Keratinocyte (primary cell): ENCODE results near the gene LHX6. TPM values are rescaled to one million over a fixed set of nuclear protein-coding genes. Genes with fewer than 3 reads are reported as not detected.

Experiments
- DNase-seq: peaks from one replicate; pipeline ENCODE4 v3.0.0-alpha.2; 2011; ENCODE audit warnings: low read depth, missing footprints, low spot score
- FAIRE-seq: peaks from 2 replicates; lab custom pipeline; 2011; peaks lifted over from hg19 to GRCh38; lab: Jason Lieb, UNC
- H2AFZ ChIP-seq: 2 replicates; pipeline ENCODE4 v1.6.0; 2012; ENCODE audit warnings: low read length, control low read depth, inconsistent platforms; ENCODE audit not compliant: control insufficient read depth
- H3K27ac ChIP-seq: 2 replicates; pipeline ENCODE4 v1.5.1; 2011; ENCODE audit warnings: low read length; ENCODE audit not compliant: control insufficient read depth, insufficient read depth
- H3K27me3 ChIP-seq: 3 replicates; pipeline ENCODE4 v1.6.0; 2011; ENCODE audit warnings: low read length; ENCODE audit not compliant: control insufficient read depth, insufficient read depth; ENCODE audit errors: extremely low read depth
- H3K36me3 ChIP-seq, 2 experiments: 2 replicates in 1 of 2; 3 replicates in 1 of 2; pipeline ENCODE4 v1.5.1; 2011; ENCODE audit warnings: low read length in 2 of 2, mild to moderate bottlenecking in 1 of 2; ENCODE audit not compliant: control insufficient read depth in 2 of 2, insufficient read depth in 2 of 2; ENCODE audit errors: extremely low read depth in 1 of 2
- H3K4me1 ChIP-seq: 3 replicates; pipeline ENCODE4 v1.5.1; 2011; ENCODE audit warnings: low read length; ENCODE audit not compliant: control insufficient read depth, insufficient read depth; ENCODE audit errors: extremely low read depth
- H3K4me2 ChIP-seq: 3 replicates; pipeline ENCODE4 v1.6.0; 2011; ENCODE audit warnings: low read depth, low read length; ENCODE audit not compliant: control insufficient read depth, insufficient read depth; ENCODE audit errors: extremely low read depth
- H3K4me3 ChIP-seq, 3 experiments: fragments of 200-600 bp in 1 of 3; sonication (generic) in 1 of 3; 2 replicates in 2 of 3; 3 replicates in 1 of 3; pipeline ENCODE4 v1.5.1; 2011 to 2016; ENCODE audit warnings: low read length in 3 of 3, mild to moderate bottlenecking in 3 of 3, control low read depth in 2 of 3, inconsistent platforms in 1 of 3, low read depth in 1 of 3, mixed read lengths in 1 of 3, mixed run types in 1 of 3, moderate library complexity in 1 of 3; ENCODE audit not compliant: control insufficient read depth in 2 of 3, insufficient read depth in 2 of 3; ENCODE audit errors: extremely low read depth in 1 of 3
- H3K79me2 ChIP-seq: 2 replicates; pipeline ENCODE4 v1.6.0; 2012; ENCODE audit warnings: low read length; ENCODE audit not compliant: control insufficient read depth, insufficient read depth
- H3K9ac ChIP-seq: 3 replicates; pipeline ENCODE4 v1.6.0; 2011; ENCODE audit warnings: low read length; ENCODE audit not compliant: control insufficient read depth, insufficient read depth; ENCODE audit errors: extremely low read depth
- H3K9me1 ChIP-seq: 3 replicates; pipeline ENCODE4 v1.6.0; 2011; ENCODE audit warnings: low read length; ENCODE audit not compliant: control insufficient read depth, insufficient read depth; ENCODE audit errors: extremely low read depth
- H3K9me3 ChIP-seq: 2 replicates; pipeline ENCODE4 v1.5.1; 2012; ENCODE audit warnings: low read depth, low read length; ENCODE audit not compliant: control insufficient read depth
- H4K20me1 ChIP-seq: 3 replicates; pipeline ENCODE4 v1.6.0; 2011; ENCODE audit warnings: low read length; ENCODE audit not compliant: control insufficient read depth, insufficient read depth; ENCODE audit errors: extremely low read depth
- EZH2 ChIP-seq: IDR thresholded peaks from one replicate; pipeline ENCODE4 v1.6.1; 2012; ENCODE audit warnings: inconsistent platforms, mild to moderate bottlenecking, low read length, moderate library complexity
- dilution Hi-C: fragments of 300-500 bp; cut with MboI; formaldehyde crosslinking; loops from one replicate; pipeline ENCODE4 v1.7.0; 2020; ENCODE audit warnings: low sequenced_read_pairs; ENCODE audit not compliant: extremely low pct_ligation_motif_present
- polyA plus RNA-seq, 5 experiments: library from polyadenylated mRNA; depleted of rRNA in 3 of 5; stranded (reverse) in 3 of 5; stranded (forward) in 1 of 5; unstranded in 1 of 5; fragments of >200 nt; gene quantifications; 1 replicate in 1 of 5; 2 replicates in 3 of 5; 3 replicates in 1 of 5; pipeline versions ENCODE4 v1.2.1 to v1.2.3, GENCODE V29; 2011 to 2012; ENCODE audit warnings: missing spikeins in 2 of 5, low read depth in 1 of 5, low replicate concordance in 1 of 5
- TF ChIP-seq, protein P1 (sequence below), 3 experiments: IDR thresholded peaks in 1 of 3; conservative IDR thresholded peaks in 1 of 3; optimal IDR thresholded peaks in 1 of 3; 2 replicates in 2 of 3; 3 replicates in 1 of 3; pipeline versions ENCODE3 to v1.5.1; 2011; ENCODE audit warnings: low read length in 3 of 3, mild to moderate bottlenecking in 3 of 3, moderate library complexity in 2 of 3, control low read depth in 1 of 3, inconsistent platforms in 1 of 3; ENCODE audit not compliant: insufficient read depth in 2 of 3; ENCODE audit errors: extremely low read depth in 1 of 3

LHX6 gene
- polyA plus RNA-seq, 1 donor (not counting 4 experiments of a cell fraction or from before 2014, with no cell fraction given), result 0.13 TPM

DNA sequence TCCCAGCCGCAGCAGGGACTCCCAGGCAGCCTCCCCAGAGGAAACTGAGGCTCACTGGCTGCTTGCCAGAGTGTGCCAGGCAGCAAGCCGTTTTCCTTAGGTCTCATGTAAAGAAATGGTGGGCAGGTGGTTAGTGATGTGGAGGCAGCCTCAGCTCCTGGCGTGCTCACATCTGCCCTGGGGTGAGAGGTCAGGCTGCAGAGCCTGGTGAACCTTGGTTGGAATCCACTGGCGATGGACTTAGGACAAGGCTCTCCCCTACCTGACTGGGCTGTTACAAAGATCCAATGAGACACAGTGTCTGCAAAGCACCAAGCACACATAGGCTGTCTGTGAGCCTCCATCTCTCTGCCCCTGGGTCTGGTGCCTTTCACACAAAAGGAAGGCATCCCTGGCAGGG, 30.9 kb downstream of the LHX6 start:
- no peaks in the 10 kb centered on the region for H3K9me3 ChIP-seq
- no peak for DNase-seq
- no peaks in the 10 kb centered on the region for H3K4me1 ChIP-seq
- peaks cover 15% of the 10 kb centered on the region for H3K27me3 ChIP-seq
- no peak overlapping the region for H2AFZ ChIP-seq
- dilution Hi-C loops, result no loop called here
- H3K4me2 ChIP-seq, result no peak overlapping the region
- H3K79me2 ChIP-seq, result no peaks in the 10 kb centered on the region
- H4K20me1 ChIP-seq, result no peaks in the 10 kb centered on the region
- no peak overlapping the region for H3K9ac ChIP-seq
- H3K36me3 ChIP-seq, result no peaks in the 10 kb centered on the region
- no peak for TF ChIP-seq EZH2
- TF ChIP-seq, protein P1, sequence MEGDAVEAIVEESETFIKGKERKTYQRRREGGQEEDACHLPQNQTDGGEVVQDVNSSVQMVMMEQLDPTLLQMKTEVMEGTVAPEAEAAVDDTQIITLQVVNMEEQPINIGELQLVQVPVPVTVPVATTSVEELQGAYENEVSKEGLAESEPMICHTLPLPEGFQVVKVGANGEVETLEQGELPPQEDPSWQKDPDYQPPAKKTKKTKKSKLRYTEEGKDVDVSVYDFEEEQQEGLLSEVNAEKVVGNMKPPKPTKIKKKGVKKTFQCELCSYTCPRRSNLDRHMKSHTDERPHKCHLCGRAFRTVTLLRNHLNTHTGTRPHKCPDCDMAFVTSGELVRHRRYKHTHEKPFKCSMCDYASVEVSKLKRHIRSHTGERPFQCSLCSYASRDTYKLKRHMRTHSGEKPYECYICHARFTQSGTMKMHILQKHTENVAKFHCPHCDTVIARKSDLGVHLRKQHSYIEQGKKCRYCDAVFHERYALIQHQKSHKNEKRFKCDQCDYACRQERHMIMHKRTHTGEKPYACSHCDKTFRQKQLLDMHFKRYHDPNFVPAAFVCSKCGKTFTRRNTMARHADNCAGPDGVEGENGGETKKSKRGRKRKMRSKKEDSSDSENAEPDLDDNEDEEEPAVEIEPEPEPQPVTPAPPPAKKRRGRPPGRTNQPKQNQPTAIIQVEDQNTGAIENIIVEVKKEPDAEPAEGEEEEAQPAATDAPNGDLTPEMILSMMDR (optimal IDR thresholded peaks at IDR 0.05 in 1 of 3, IDR thresholded peaks at IDR 0.05 in 1 of 3, conservative IDR thresholded peaks at IDR 0.05 in 1 of 3; ENCODE audit: extremely low read depth in 1 of 3, insufficient read depth in 2 of 3, low read length in 3 of 3), result no peak
- no peaks in the 10 kb centered on the region for H3K9me1 ChIP-seq
- no peak for FAIRE-seq
- no peak overlapping the region for H3K27ac ChIP-seq
- H3K4me3 ChIP-seq, result no peak overlapping the region

GRCh38 chr9:122197426-122197825, 31.3 kb downstream of the LHX6 start:
- Histone ChIP-seq H3K4me2 (no peak overlapping the region), H3K36me3 (no peaks in the 10 kb centered on the region), H3K9me1 (no peaks in the 10 kb centered on the region), H3K27ac (no peak overlapping the region), H3K4me1 (no peaks in the 10 kb centered on the region), H3K9ac (no peak overlapping the region), H3K27me3 (peaks cover 15% of the 10 kb centered on the region), H3K9me3 (no peaks in the 10 kb centered on the region), H2AFZ (no peak overlapping the region), H4K20me1 (no peaks in the 10 kb centered on the region), H3K4me3 (no peak overlapping the region), H3K79me2 (no peaks in the 10 kb centered on the region)
- dilution Hi-C loops, result no loop called here
- TF ChIP-seq, protein P1 (optimal IDR thresholded peaks at IDR 0.05 in 1 of 3, IDR thresholded peaks at IDR 0.05 in 1 of 3, conservative IDR thresholded peaks at IDR 0.05 in 1 of 3; ENCODE audit: extremely low read depth in 1 of 3, insufficient read depth in 2 of 3, low read length in 3 of 3), result no peak
- no peak for TF ChIP-seq EZH2
- no peak for DNase-seq
- FAIRE-seq, result no peak
